ENCODE measurements around the gene BBS9. TPM values are rescaled to one million over a fixed set of nuclear protein-coding genes. Genes with fewer than 3 reads are reported as not detected.

BBS9 gene
- total and polyA plus RNA-seq, 9 of the 15 experiments (the other 6 are each of a cell fraction or from before 2014, with no cell fraction given) = 0.77 to 3.3 (median 2.4) TPM

GRCh38 chr7:33201821-33202220 is 72.5 kb downstream of the BBS9 start (continued):
- no peak for TF ChIP-seq STAG1 (CRISPR knock-in tag; IDR thresholded peaks at IDR 0.05; ENCODE audit: borderline replicate concordance)

- ATAC-seq = no peak
- Histone ChIP-seq H4K20me1 (replicated peaks; ENCODE audit: control insufficient read depth, insufficient read depth, low read length) (no peaks in the 10 kb centered on the region), H3K27ac (ENCODE audit: extremely low read depth, low read depth, low read length) (no peak overlapping the region), H3K4me2 (ENCODE audit: insufficient read depth, low read length) (no peak overlapping the region), H3K79me2 (ENCODE audit: control insufficient read depth, insufficient read depth, low read length) (no peaks in the 10 kb centered on the region), H2AFZ (ENCODE audit: low read depth, low read length) (no peak overlapping the region), H3K9me3 (replicated peaks; ENCODE audit: control insufficient read depth, insufficient read depth, low read depth, low read length) (no peaks in the 10 kb centered on the region), H3K4me3 (no peak overlapping the region), H3K9me1 (ENCODE audit: control insufficient read depth, insufficient read depth, low read length) (no peaks in the 10 kb centered on the region), H3K27me3 (ENCODE audit: control insufficient read depth in 2 of 2, insufficient read depth in 2 of 2, low read length in 2 of 2) (no peaks in the 10 kb centered on the region), H3K4me1 (replicated peaks in 1 of 2; ENCODE audit: control insufficient read depth in 2 of 2, insufficient read depth in 2 of 2, low read length in 2 of 2) (no peaks in the 10 kb centered on the region), H3K36me3 (ENCODE audit: control insufficient read depth, insufficient read depth, low read length) (no peaks in the 10 kb centered on the region), H3K9ac (ENCODE audit: insufficient read depth in 1 of 2, low read depth in 2 of 2, low read length in 2 of 2) (no peak overlapping the region)
- 6% methylated on average over 1 of the region's 1 CpG for WGBS (ENCODE audit: insufficient coverage, low coverage, missing lambda C conversion rate)
- TF ChIP-seq ZNF354B (CRISPR knock-in tag; IDR thresholded peaks at IDR 0.05) = peak; percentile 49; the same call in 1 of the 2 replicates
- no peak for TF ChIP-seq ZNF512 (tag; IDR thresholded peaks at IDR 0.05)
- TF ChIP-seq SAFB2 (IDR thresholded peaks at IDR 0.05; ENCODE audit: borderline replicate concordance, low read depth, low read length, severe bottlenecking) = no peak
- peak; percentile 95 for TF ChIP-seq ZNF507 (tag; conservative IDR thresholded peaks at IDR 0.05)
- BruUV-seq (replicated peaks) = no TSS peak
- no peak for DNase-seq (ENCODE audit: extremely low read depth in 1 of 4, low spot score in 3 of 4)
- ChIA-PET POLR2A (no interaction called here), CTCF (ENCODE audit: low intra/inter-chr PET ratio) (no interaction called here)
- intact Hi-C loops (cut with micrococcal nuclease) = no loop called here
- FAIRE-seq = no peak
- in situ Hi-C loops (cut with MboI) = no loop called here
Measured at GRCh38 chr7:33210958-33211357, 81.6 kb downstream of the BBS9 start.

Measured in K562 (cell line).